ENCODE data around the gene PDZD8. TPM values are rescaled to one million over a fixed set of nuclear protein-coding genes. Genes with fewer than 3 reads are reported as not detected.

PDZD8 gene
- total and polyA plus RNA-seq, 2 donors (not counting 3 experiments of a cell fraction or from before 2014, with no cell fraction given), result 5.9 to 22.6 TPM

- H3K36me3 ChIP-seq (ENCODE audit: control insufficient read depth in 2 of 2, extremely low read depth in 1 of 2, insufficient read depth in 2 of 2, low read length in 2 of 2), result no peaks in the 10 kb centered on the region
- dilution Hi-C loops (cut with MboI; ENCODE audit: extremely low pct_ligation_motif_present, low sequenced_read_pairs) (no loop called here), intact Hi-C loops (cut with micrococcal nuclease) (no loop called here)
- H3K9ac ChIP-seq (replicated peaks; ENCODE audit: extremely low read depth, insufficient read depth, low read length), result no peak overlapping the region
- no peaks in the 10 kb centered on the region for H3K4me1 ChIP-seq (ENCODE audit: control insufficient read depth, extremely low read depth, insufficient read depth, low read length)
- no peak for DNase-seq (ENCODE audit: low read depth, low spot score)
- H3K4me3 ChIP-seq (replicated peaks in 1 of 3; ENCODE audit: insufficient read depth in 1 of 3, low read depth in 1 of 3, low read length in 3 of 3), result no peak overlapping the region
- no peak for FAIRE-seq
- H3K79me2 ChIP-seq (ENCODE audit: control insufficient read depth, insufficient read depth, low read length), result no peaks in the 10 kb centered on the region
- no peaks in the 10 kb centered on the region for H3K9me3 ChIP-seq (replicated peaks; ENCODE audit: control insufficient read depth, insufficient read depth, low read length)
- TF ChIP-seq POLR2AphosphoS5 (IDR thresholded peaks at IDR 0.05; ENCODE audit: insufficient read depth, low read depth, low read length) (no peak), EZH2 (IDR thresholded peaks at IDR 0.05; ENCODE audit: borderline replicate concordance, low read depth, low read length, severe bottlenecking) (no peak), MAX (IDR thresholded peaks at IDR 0.05; ENCODE audit: insufficient read depth, insufficient read length) (no peak), POLR2A (IDR thresholded peaks at IDR 0.05; ENCODE audit: low read depth, low read length) (no peak), MYC (IDR thresholded peaks at IDR 0.05; ENCODE audit: low read depth, low read length) (no peak), GATA2 (IDR thresholded peaks at IDR 0.05; ENCODE audit: insufficient read depth, insufficient read length, low read depth, low read length) (no peak), JUN (IDR thresholded peaks at IDR 0.05; ENCODE audit: borderline replicate concordance, insufficient read depth, insufficient read length, low read depth) (no peak), FOS (IDR thresholded peaks at IDR 0.05; ENCODE audit: borderline replicate concordance, insufficient read depth, low read length) (no peak), CTCF (IDR thresholded peaks at IDR 0.05; ENCODE audit: extremely low read depth in 1 of 2, insufficient read depth in 1 of 2, low read depth in 1 of 2, low read length in 2 of 2) (no peak)
- no peaks in the 10 kb centered on the region for H3K9me1 ChIP-seq (replicated peaks; ENCODE audit: control insufficient read depth, extremely low read depth, insufficient read depth, low read length)
- BruUV-seq (replicated peaks), result no TSS peak
- no peak overlapping the region for H2AFZ ChIP-seq (ENCODE audit: low read depth, low read length)
- ChIA-PET POLR2A (no interaction called here), CTCF (interaction anchor here (0.8 to 1.7 kb wide), 3 partner anchors 9 to 45 kb away, joined by 3 to 4 read pairs (median 3); no protein-coding TSS in a partner anchor)
- H3K4me2 ChIP-seq (ENCODE audit: insufficient read depth, low read length), result no peak overlapping the region
- peaks cover 0 to 4% of the 10 kb centered on the region in 2 experiments for H3K27me3 ChIP-seq (ENCODE audit: control insufficient read depth in 2 of 2, insufficient read depth in 2 of 2, low read length in 2 of 2)
- H4K20me1 ChIP-seq (replicated peaks; ENCODE audit: control insufficient read depth, extremely low read depth, insufficient read depth, low read length), result no peaks in the 10 kb centered on the region
- H3K27ac ChIP-seq (ENCODE audit: insufficient read depth, low read depth, low read length), result no peak overlapping the region
These were observed 113.7 kb downstream of the PDZD8 start for GRCh38 chr10:117261501-117261900.
